ENCODE results near the gene ITPRIP.

ITPRIP gene

GRCh38 chr10:104324931-104325330 is 13.3 kb downstream of the ITPRIP start:
- DNase-seq = no peak

- no peak for DNase-seq
These were observed 14.0 kb downstream of the ITPRIP start for GRCh38 chr10:104324221-104324686.

GRCh38 chr10:104323760-104324201 is 14.5 kb downstream of the ITPRIP start:
- no peak for DNase-seq

- DNase-seq = no peak
These were observed 15.2 kb downstream of the ITPRIP start for GRCh38 chr10:104323085-104323484.

GRCh38 chr10:104322416-104322782 is 15.9 kb downstream of the ITPRIP start:
- peak; percentile 58 for DNase-seq

- no peak for DNase-seq
These were observed 16.4 kb downstream of the ITPRIP start for GRCh38 chr10:104321725-104322415.

GRCh38 chr10:104321226-104321625 is 17.0 kb downstream of the ITPRIP start:
- DNase-seq = no peak

- no peak for DNase-seq
These were observed 19.2 kb downstream of the ITPRIP start for GRCh38 chr10:104318810-104319741.

GRCh38 chr10:104318326-104318725 is 19.9 kb downstream of the ITPRIP start:
- no peak for DNase-seq

GRCh38 chr10:104317726-104318299 is 20.5 kb downstream of the ITPRIP start:
- no peak for DNase-seq

GRCh38 chr10:104317269-104317710 is 21.0 kb downstream of the ITPRIP start:
- DNase-seq = no peak

- DNase-seq = no peak
These were observed 21.8 kb downstream of the ITPRIP start for GRCh38 chr10:104316321-104317099.

- DNase-seq = no peak
These were observed 22.8 kb downstream of the ITPRIP start for GRCh38 chr10:104315486-104315921.

GRCh38 chr10:104314591-104315485 is 23.4 kb downstream of the ITPRIP start:
- DNase-seq = no peak

GRCh38 chr10:104311184-104311720 is 27.0 kb downstream of the ITPRIP start:
- no peak for DNase-seq

- no peak for DNase-seq
These were observed 28.0 kb downstream of the ITPRIP start for GRCh38 chr10:104309980-104310978.

GRCh38 chr10:104308439-104308903 is 29.8 kb downstream of the ITPRIP start:
- DNase-seq = peak; percentile 53

GRCh38 chr10:104307576-104308438 is 30.5 kb downstream of the ITPRIP start:
- DNase-seq = no peak

- DNase-seq = no peak
These were observed 31.4 kb downstream of the ITPRIP start for GRCh38 chr10:104306897-104307296.
